Stimulated activated CD4-positive, alpha-beta T cell treated with anti-CD3 and anti-CD28 coated beads, TNF-alpha, amount 100 ng/mL, for 48 hours (primary cell): Measurements from ENCODE around the gene SYT8.
"Not testable (repeated sequence)": the region's sequence is repeated elsewhere in the genome, so short reads cannot be mapped to it uniquely, and the experiment has no call there.

Experiments
- DNase-seq, 3 donors: peaks; one replicate each; pipeline ENCODE4 v3.0.0-alpha.2; 2020; ENCODE audit warnings: low read depth in 3 of 3

The SYT8 gene

DNA sequence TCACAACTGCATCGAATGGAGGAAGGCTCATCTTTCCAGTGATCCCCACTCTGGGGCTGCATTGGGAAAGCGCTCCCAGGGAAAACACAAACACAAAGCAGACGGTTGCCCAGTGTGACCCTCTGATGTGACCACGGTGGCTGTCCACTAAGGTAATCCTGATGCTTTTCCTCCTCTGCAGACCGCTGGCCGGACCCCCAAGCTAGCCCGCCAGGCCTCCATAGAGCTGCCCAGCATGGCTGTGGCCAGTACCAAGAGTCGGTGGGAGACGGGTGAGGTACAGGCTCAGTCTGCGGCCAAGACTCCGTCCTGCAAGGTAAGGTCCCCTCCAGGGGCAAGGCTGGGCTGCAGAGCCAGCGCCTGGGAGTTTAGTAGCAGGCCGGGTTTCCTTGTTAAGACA lies 51.8 kb downstream of the SYT8 start:
- not testable (repeated sequence) for DNase-seq
